RCC 7860 (cell line): ENCODE measurements around the gene CGRRF1.

Source experiments
- DNase-seq: peaks from one replicate; pipeline ENCODE4 v3.0.0-alpha.2; 2015; ENCODE audit warnings: low spot score
- FAIRE-seq: peaks from 2 replicates; lab custom pipeline; 2012; peaks lifted over from hg19 to GRCh38; lab: Jason Lieb, UNC

Gene CGRRF1

GRCh38 chr14:54537651-54538050 lies 27.9 kb downstream of the CGRRF1 start:
- FAIRE-seq (no peak), DNase-seq (no peak)

GRCh38 chr14:54538055-54538454 lies 28.3 kb downstream of the CGRRF1 start:
- DNase-seq = no peak
- no peak for FAIRE-seq

DNA sequence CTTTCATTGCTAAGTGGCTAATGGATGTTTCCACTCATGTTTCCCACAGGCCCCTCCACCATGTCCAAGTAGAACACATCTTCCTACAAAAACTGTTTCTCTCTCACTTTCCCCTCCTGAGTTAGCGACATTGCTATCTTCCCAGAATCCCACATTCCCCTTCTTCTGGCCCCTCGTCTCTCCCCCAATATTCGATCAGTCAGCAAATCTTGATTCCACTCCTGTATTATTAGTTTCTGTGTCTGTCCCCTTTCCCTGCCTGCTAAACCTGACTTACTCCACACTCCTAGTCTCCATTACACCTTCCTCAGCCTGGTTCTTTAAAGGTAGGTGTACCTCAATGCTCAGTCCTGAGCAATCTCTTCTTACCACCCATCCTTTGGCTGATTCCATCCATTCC lies 37.9 kb downstream of the CGRRF1 start:
- DNase-seq (no peak), FAIRE-seq (no peak)

DNA sequence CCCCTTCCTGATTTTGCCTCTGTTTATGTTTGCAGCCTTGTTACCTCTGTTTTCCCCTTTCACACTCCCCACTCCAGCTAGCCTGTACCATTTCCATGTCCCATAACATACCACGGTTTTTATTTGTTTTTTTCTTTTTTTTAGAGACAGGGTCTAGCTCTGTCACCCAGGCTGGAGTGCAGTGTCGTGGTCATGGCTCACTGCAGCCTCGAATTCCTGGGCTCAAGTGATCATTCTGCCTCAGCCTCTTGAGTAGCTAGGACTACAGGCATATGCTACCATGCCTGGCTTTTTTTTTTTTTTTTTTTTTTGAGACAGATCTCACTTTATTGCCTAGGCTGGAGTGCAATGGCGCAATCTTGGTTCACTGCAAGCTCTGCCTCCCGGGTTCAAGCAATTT lies 38.8 kb downstream of the CGRRF1 start:
- FAIRE-seq = no peak
- no peak for DNase-seq

DNA sequence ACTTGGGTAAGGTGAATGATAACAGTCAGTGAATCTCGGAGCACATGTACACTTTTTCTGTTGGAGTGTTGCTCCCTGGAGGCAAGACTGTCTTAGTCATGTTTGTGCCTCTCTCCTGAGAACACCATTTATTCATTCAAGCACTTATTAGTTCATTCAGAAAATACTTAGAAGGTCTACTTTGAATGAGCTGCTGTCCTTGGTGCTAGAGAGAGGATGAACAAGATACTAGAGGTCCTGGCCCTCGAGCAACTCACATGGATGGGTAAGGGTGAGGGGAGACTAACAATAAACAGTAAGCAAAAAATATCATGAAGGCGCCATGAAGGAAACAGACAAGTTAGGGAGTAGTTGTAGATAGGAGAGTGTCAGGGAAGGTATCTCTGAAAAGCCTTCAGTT lies 40.2 kb downstream of the CGRRF1 start:
- FAIRE-seq (no peak), DNase-seq (no peak)

DNA sequence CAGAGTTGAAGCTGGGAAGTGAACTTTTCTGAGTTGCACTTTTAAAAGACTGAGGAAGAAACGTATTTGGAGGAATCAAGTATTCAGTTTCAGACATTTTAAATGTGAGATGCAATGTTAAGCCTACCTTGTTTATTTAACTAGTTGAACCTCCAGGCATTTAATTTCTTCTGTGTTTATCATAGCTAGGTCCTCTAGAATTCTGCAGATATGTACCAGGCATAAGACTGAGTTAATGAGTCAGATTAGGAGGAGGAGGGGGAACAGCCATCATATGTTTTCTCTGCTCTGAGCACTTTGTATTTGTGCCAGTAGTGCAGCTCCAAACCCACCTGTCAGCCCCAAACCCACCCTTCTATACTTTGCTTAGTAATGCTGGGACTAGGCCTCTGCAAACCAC lies 40.8 kb downstream of the CGRRF1 start:
- FAIRE-seq (no peak), DNase-seq (no peak)

GRCh38 chr14:54554401-54554800 lies 44.7 kb downstream of the CGRRF1 start:
- no peak for DNase-seq
- FAIRE-seq = no peak

- DNase-seq (no peak), FAIRE-seq (no peak)
Measured at GRCh38 chr14:54555651-54556050, 45.9 kb downstream of the CGRRF1 start.

DNA sequence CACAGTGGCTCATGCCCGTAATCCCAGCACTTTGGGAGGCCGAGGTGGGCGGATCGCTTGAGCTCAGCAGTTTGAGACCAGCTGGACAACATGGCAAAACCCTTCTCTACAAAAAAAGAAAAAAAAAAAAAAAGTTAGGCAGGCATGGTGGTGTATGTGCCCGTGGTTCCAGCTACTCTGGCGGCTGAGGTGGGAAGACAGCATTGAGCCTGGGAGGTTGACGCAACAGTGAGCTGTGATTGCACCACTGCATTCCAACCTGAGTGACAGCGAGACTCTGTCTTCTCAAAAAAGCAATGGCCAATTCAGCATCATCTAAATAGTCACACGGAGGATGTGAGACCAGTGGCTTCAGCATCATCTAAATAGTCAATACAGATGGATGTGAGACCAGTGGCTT lies 46.8 kb downstream of the CGRRF1 start:
- DNase-seq = no peak
- no peak for FAIRE-seq

GRCh38 chr14:54562334-54562733 lies 52.6 kb downstream of the CGRRF1 start:
- peak; percentile 47 for DNase-seq
- no peak for FAIRE-seq

GRCh38 chr14:54564071-54564867 lies 54.6 kb downstream of the CGRRF1 start:
- FAIRE-seq (peak; percentile 69), DNase-seq (no peak)

DNA sequence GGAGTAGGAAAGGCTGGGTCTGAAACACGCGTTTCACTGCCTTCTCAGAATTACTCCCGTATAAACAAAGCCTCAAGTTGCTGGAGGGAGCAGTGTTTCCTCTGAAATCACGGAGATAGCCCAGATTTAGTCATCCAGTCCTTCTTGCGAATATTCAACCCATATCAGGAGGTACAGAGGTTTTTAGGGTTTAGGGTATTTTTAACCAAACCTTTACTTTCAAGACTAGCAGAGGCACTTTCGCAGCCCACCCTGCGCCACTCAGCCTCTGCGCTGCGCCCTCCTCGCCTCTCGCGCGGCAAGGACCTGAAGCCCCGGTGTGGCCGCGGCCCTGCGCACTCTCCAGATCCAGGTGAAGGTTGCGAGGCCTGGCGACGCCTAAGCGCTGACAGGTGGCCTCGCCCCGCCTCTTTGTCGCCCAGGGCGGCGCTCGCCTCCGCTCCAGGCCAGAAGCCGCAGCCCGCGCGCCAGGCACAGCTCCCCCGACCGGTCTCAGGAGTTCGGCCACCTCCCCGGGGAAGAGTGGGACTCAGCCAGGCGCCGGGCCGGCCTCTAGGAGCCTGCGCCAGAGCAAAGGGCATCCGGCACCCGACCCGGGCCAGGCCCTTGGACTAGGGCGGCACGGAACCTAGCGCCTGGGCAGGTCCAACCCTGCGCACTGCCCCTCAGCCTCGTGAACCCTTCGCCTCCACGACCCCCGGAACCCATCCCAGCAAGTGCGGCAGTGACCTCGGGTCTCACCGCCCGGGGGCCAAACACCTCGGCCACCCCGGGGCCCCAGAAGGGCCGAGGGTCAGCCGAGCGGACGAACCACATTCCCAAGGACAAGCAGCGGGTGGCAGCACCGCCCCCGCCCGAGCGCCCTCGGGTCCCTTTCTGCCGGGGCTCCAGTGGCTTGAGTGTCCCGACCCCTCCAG lies 55.4 kb downstream of the CGRRF1 start:
- FAIRE-seq (no peak), DNase-seq (peak; percentile 20)

DNA sequence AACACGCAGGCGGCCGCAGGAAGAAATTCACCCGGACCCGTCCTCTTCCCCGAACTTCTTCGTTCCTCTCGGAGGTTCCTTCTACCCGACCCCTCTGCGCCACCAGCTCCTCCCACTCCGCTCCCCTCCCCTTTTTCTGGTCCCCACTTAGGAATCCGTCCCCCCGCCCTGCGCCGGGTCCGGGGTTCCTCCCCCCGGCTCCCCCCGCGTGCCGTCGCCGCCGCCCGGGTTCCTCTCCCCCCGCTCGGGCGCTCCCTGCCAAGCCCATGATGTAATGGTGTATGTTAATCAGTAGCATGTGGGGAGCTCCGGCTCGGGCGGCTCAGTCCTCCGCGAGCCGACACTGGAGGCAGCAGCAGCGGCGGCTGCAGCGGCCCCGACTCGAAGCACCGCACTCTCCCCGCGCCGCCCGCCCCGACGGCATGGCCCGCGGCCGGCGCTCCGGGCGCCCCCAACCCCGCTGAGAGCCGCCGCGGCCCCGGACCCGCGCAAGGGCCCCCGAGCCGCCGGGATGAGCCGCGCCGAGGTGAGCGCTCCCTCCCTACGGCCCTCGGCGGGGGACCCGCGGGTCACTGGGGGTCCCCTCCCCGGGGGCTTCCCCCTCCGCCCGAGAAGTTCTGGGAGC lies 56.2 kb downstream of the CGRRF1 start:
- DNase-seq (peak; percentile 72), FAIRE-seq (no peak)

- no peak for FAIRE-seq
- DNase-seq = peak; percentile 76
Measured at GRCh38 chr14:54566410-54567223, 56.9 kb downstream of the CGRRF1 start, which contains the start of gene SAMD4A. TSS of gene SAMD4A (plus strand) at chr14:54567128. CDS start at chr14:54567917, 789 bp downstream.

GRCh38 chr14:54567224-54567638 lies 57.5 kb downstream of the CGRRF1 start:
- DNase-seq (no peak), FAIRE-seq (no peak)

DNA sequence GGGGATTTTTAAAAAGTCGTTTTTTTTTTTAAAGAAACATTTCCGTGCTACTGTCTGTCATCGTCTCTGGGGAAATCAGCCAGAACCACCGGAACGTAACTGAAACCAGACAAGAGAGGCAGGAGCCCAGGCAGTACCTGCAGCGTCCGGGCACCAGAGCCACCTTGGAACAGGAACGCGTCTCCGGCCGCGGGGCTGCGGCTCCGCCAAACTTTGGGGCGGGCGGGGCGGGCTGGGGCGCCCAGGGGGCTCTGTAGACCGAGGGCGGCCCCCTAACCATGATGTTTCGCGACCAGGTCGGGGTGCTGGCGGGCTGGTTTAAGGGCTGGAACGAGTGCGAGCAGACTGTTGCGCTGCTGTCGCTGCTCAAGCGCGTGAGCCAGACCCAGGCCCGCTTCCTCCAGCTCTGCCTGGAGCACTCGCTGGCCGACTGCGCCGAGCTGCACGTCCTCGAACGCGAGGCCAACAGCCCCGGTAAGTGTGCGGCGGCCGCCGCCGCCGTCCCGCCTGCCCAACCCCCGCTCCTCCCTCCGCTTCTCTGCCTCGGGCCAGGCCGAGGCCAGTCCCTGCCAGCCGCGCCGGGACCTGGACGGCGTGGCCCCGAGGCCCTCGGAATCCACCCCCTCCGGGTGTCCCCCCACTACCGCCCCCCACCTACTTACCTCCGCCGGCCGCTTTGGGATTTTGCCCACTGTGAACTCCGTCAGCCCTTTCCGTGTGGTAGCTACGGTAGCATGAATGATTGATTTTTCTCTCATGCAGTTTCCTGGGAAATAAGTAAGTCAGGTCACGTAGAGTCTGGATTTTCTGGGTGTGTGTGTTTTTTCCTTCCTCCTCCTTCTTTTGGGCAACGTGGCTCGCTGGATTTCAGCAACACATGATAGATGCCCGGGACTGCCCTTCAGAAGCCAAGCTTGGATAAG lies 58.2 kb downstream of the CGRRF1 start:
- DNase-seq = no peak
- no peak for FAIRE-seq

DNA sequence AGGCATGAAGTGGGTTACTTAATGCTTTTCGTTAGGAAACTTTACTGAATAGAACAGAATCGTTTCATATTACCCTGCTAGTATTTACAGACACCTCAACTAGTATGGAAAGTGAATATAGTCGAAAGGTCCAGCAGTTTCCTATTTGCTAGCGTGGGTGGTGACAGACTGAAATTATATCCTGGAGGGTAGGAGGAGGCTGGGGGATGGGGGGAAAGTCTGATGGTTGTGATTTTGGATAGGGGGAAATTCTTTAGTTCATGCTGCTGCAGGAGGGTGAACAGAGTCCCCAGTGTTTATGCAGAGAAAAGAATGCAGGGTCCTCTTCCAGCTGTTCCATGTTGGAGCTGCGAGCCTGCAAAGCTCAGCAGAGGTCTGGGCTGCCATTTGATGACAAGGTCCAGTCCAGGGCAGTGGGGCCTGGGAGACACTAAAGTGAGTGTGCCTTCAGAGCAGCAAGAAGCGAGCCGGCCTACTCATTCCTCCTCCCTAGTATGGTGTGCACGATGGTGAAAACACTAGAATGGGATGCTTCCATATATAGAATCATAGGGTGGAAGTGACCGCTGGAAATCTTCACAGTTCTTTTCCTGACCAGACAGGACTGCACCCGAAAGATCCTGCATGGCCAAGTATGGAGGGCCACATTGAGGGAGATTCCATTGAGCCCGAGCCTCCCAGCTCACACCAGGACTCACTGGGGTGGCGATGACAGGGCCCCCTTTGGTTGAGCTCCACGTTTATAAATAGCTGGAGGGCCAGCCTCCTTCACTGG lies 59.3 kb downstream of the CGRRF1 start:
- DNase-seq (no peak), FAIRE-seq (no peak)

DNA sequence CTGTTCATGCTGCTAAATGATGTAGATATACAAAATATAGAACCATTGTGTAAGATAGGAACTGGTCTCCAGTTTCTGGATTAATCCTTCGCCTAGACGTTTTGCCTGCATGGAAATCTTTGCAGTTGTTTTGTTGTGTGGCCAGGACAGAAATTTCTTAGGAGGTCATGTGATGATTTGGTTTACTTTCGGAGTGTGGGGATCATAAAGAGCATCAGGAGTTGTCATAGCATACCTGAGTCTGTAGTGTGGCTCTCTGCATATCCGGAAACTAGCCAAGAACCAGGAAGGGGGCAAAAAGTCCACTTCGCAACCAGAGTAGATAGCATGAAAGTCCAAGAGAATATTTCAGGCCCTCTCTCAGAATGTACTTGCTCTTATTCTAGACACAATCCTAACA lies 60.3 kb downstream of the CGRRF1 start:
- no peak for FAIRE-seq
- no peak for DNase-seq
